Measurements from ENCODE around the gene ADD1.

GRCh38 chr4:2942532-2943363 is 99.1 kb downstream of the ADD1 start:
- TF ChIP-seq CTCF (IDR thresholded peaks at IDR 0.05): no peak
- no peak for TF ChIP-seq EP300 (IDR thresholded peaks at IDR 0.05)
- TF ChIP-seq POLR2AphosphoS5 (IDR thresholded peaks at IDR 0.05): no peak
- TF ChIP-seq POLR2A (IDR thresholded peaks at IDR 0.05): no peak

Data from suprapubic skin (tissue), 4 donors.